HEK293 (cell line): ENCODE data around the gene FAM89B.
A peak's percentile ranks its signal among the peaks of the same experiment; 100 is the strongest.

Experiments
- KLF1 ChIP-seq: fragments of 450-650 bp; formaldehyde crosslinking; IDR thresholded peaks from 2 replicates; pipeline ENCODE4 v1.5.1; 2016; ENCODE audit warnings: missing biosample characterization, missing genetic modification characterization
- KLF10 ChIP-seq: fragments of 450-650 bp; IDR thresholded peaks from 2 replicates; pipeline ENCODE4 v1.5.1; 2018; ENCODE audit warnings: missing biosample characterization, mild to moderate bottlenecking, missing genetic modification characterization
- KLF9 ChIP-seq: fragments of 450-650 bp; formaldehyde crosslinking; IDR thresholded peaks from 2 replicates; pipeline ENCODE4 v1.5.1; 2016; ENCODE audit warnings: missing biosample characterization, missing genetic modification characterization, low read depth
- PRDM2 ChIP-seq: fragments of 450-650 bp; formaldehyde crosslinking; IDR thresholded peaks from 2 replicates; pipeline ENCODE4 v1.5.1; 2016; ENCODE audit warnings: missing biosample characterization, missing genetic modification characterization, borderline replicate concordance
- ZFP3 ChIP-seq: fragments of 450-650 bp; formaldehyde crosslinking; IDR thresholded peaks from 2 replicates; pipeline ENCODE4 v1.5.1; 2016; ENCODE audit warnings: low read depth, missing biosample characterization, missing genetic modification characterization
- ZFP37 ChIP-seq: fragments of 450-650 bp; formaldehyde crosslinking; IDR thresholded peaks from 2 replicates; pipeline ENCODE4 v1.5.1; 2016; ENCODE audit warnings: missing biosample characterization, missing genetic modification characterization
- ZNF302 ChIP-seq: fragments of 450-650 bp; formaldehyde crosslinking; IDR thresholded peaks from 2 replicates; pipeline ENCODE4 v1.5.1; 2016; ENCODE audit warnings: missing biosample characterization, missing genetic modification characterization, low read depth
- ZNF335 ChIP-seq: fragments of 450-650 bp; formaldehyde crosslinking; conservative IDR thresholded peaks from 2 replicates; pipeline ENCODE4 v1.5.1; 2016; ENCODE audit warnings: missing biosample characterization, missing genetic modification characterization
- ZNF561 ChIP-seq: fragments of 450-650 bp; IDR thresholded peaks from 2 replicates; pipeline ENCODE4 v1.5.1; 2018; ENCODE audit warnings: missing biosample characterization, missing genetic modification characterization, borderline replicate concordance
- ZNF639 ChIP-seq: fragments of 450-650 bp; formaldehyde crosslinking; IDR thresholded peaks from 2 replicates; pipeline ENCODE4 v1.5.1; 2016; ENCODE audit warnings: missing biosample characterization, missing genetic modification characterization
- ZXDB ChIP-seq: fragments of 450-650 bp; formaldehyde crosslinking; IDR thresholded peaks from 2 replicates; pipeline ENCODE4 v1.5.1; 2016; ENCODE audit warnings: missing biosample characterization, missing genetic modification characterization
- TF ChIP-seq, protein P1 (sequence below): fragments of 450-650 bp; formaldehyde crosslinking; conservative IDR thresholded peaks from 2 replicates; pipeline ENCODE4 v1.5.1; 2016; ENCODE audit warnings: low read depth, missing biosample characterization, missing genetic modification characterization
- TF ChIP-seq, protein P2 (sequence below): sonication (generic); formaldehyde crosslinking; IDR thresholded peaks from 2 replicates; pipeline ENCODE4 v1.8.1; 2022; ENCODE audit warnings: mild to moderate bottlenecking, moderate library complexity, missing genetic modification reagents

The FAM89B gene

DNA sequence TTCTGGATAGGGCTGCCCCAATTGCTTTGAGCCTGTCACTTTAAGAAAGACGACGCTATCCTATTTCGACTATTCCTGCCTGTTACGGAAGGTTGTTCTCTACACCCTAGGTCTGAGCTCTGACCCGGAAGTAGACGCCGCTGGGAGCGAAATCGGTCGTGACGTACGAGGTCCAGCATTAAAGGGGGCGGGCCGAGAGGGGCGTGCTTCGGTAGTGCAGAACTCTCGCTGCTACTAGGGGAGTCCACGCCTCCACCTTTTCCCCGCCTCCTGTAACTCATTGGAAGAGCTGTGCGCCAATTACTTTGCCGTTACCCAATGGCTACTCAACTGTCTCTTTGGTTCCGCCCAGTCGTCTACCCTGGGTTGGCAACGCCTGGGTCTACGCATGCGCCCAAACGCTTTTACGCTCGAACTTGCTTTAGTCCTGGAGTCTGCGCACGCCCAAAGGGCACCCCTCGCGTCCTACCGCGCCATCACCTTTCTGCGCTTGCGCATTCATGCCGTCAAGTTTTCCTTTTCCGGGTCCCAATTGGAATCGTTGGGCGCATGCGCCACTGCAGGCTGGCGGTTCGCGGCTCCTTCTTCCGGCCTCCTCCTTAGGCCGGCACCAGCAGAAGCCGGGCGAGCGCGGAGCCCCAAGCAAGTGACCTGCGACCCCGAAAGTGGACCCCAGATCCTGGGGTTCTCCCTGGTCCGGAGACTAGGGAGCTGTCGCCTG, 43.1 kb downstream of the FAM89B start, which contains the start of gene PCNX3 (continued):
- TF ChIP-seq ZNF639 (tag by site-specific recombination), result no peak; the same call in 1 of the 2 replicates
- TF ChIP-seq ZNF302 (tag by site-specific recombination), result no peak
- no peak for TF ChIP-seq ZFP37 (tag by site-specific recombination)
- peak; percentile 83 for TF ChIP-seq KLF10 (tag by site-specific recombination)
- 0 out of 2 replicates have a peak, but pooled peaks have one; percentile 32 for TF ChIP-seq KLF1 (tag by site-specific recombination)
- TF ChIP-seq ZXDB, result peak; percentile 67
- 0 out of 2 replicates have a peak, but pooled peaks have one; percentile 30 for TF ChIP-seq ZNF561 (tag by site-specific recombination)
- peak; percentile 88 for TF ChIP-seq ZNF335 (tag by site-specific recombination)
- TF ChIP-seq, protein P1, sequence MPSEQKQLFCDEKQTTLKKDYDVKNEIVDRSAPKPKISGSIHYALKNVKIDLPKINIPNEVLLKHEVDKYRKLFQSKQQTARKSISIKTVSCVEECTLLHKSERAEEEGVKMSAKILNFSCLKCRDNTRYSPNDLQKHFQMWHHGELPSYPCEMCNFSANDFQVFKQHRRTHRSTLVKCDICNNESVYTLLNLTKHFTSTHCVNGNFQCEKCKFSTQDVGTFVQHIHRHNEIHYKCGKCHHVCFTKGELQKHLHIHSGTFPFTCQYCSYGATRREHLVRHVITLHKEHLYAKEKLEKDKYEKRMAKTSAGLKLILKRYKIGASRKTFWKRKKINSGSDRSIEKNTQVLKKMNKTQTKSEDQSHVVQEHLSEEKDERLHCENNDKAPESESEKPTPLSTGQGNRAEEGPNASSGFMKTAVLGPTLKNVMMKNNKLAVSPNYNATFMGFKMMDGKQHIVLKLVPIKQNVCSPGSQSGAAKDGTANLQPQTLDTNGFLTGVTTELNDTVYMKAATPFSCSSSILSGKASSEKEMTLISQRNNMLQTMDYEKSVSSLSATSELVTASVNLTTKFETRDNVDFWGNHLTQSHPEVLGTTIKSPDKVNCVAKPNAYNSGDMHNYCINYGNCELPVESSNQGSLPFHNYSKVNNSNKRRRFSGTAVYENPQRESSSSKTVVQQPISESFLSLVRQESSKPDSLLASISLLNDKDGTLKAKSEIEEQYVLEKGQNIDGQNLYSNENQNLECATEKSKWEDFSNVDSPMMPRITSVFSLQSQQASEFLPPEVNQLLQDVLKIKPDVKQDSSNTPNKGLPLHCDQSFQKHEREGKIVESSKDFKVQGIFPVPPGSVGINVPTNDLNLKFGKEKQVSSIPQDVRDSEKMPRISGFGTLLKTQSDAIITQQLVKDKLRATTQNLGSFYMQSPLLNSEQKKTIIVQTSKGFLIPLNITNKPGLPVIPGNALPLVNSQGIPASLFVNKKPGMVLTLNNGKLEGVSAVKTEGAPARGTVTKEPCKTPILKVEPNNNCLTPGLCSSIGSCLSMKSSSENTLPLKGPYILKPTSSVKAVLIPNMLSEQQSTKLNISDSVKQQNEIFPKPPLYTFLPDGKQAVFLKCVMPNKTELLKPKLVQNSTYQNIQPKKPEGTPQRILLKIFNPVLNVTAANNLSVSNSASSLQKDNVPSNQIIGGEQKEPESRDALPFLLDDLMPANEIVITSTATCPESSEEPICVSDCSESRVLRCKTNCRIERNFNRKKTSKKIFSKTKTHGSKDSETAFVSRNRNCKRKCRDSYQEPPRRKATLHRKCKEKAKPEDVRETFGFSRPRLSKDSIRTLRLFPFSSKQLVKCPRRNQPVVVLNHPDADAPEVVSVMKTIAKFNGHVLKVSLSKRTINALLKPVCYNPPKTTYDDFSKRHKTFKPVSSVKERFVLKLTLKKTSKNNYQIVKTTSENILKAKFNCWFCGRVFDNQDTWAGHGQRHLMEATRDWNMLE (tag by site-specific recombination), result peak; percentile 98
- no peak for TF ChIP-seq ZFP3 (tag by site-specific recombination)
- peak; percentile 98 for TF ChIP-seq KLF9 (tag by site-specific recombination)
- TF ChIP-seq, protein P2, sequence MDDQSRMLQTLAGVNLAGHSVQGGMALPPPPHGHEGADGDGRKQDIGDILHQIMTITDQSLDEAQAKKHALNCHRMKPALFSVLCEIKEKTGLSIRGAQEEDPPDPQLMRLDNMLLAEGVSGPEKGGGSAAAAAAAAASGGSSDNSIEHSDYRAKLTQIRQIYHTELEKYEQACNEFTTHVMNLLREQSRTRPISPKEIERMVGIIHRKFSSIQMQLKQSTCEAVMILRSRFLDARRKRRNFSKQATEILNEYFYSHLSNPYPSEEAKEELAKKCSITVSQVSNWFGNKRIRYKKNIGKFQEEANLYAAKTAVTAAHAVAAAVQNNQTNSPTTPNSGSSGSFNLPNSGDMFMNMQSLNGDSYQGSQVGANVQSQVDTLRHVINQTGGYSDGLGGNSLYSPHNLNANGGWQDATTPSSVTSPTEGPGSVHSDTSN, result peak; percentile 94
- no peak for TF ChIP-seq PRDM2
